ENCODE measurements around the gene SOX12. TPM values are rescaled to one million over a fixed set of nuclear protein-coding genes. Genes with fewer than 3 reads are reported as not detected.
"Not testable (repeated sequence)": the region's sequence is repeated elsewhere in the genome, so short reads cannot be mapped to it uniquely, and the experiment has no call there.

The SOX12 gene
- total RNA-seq, 1 experiment from 2014 or later = 12.7 TPM

- H3K9me3 ChIP-seq (replicated peaks); H3K4me1 ChIP-seq; H3K4me3 ChIP-seq; DNase-seq; H3K27me3 ChIP-seq; H3K36me3 ChIP-seq; H3K27ac ChIP-seq: not testable (repeated sequence)
Observed at GRCh38 chr20:372543-373082, 47.3 kb downstream of the SOX12 start.

- no peaks in the 10 kb centered on the region for H3K27me3 ChIP-seq
- no peaks in the 10 kb centered on the region for H3K9me3 ChIP-seq (replicated peaks)
- peak; percentile 64 to 73 for DNase-seq
- no peak overlapping the region for H3K27ac ChIP-seq
- no peaks in the 10 kb centered on the region for H3K4me1 ChIP-seq
- no peaks in the 10 kb centered on the region for H3K36me3 ChIP-seq
- H3K4me3 ChIP-seq = no peak overlapping the region
Observed at GRCh38 chr20:373171-373890, 48.0 kb downstream of the SOX12 start.

GRCh38 chr20:375265-375889 is 50.0 kb downstream of the SOX12 start:
- Histone ChIP-seq H3K4me3 (no peak overlapping the region), H3K27me3 (no peaks in the 10 kb centered on the region), H3K4me1 (no peaks in the 10 kb centered on the region), H3K9me3 (replicated peaks) (no peaks in the 10 kb centered on the region), H3K36me3 (no peaks in the 10 kb centered on the region; the same call in 1 of the 2 replicates), H3K27ac (no peak overlapping the region)
- DNase-seq = no peak

- no peak for DNase-seq
- Histone ChIP-seq H3K27ac (no peak overlapping the region), H3K4me3 (no peak overlapping the region), H3K36me3 (no peaks in the 10 kb centered on the region; the same call in 1 of the 2 replicates), H3K27me3 (no peaks in the 10 kb centered on the region), H3K9me3 (replicated peaks) (no peaks in the 10 kb centered on the region), H3K4me1 (no peaks in the 10 kb centered on the region)
Observed at GRCh38 chr20:376089-376488, 50.7 kb downstream of the SOX12 start.

- Histone ChIP-seq H3K9me3 (replicated peaks) (no peaks in the 10 kb centered on the region), H3K4me3 (no peak overlapping the region), H3K27ac (no peak overlapping the region), H3K4me1 (no peaks in the 10 kb centered on the region), H3K27me3 (no peaks in the 10 kb centered on the region), H3K36me3 (no peaks in the 10 kb centered on the region; the same call in 1 of the 2 replicates)
- peak in 1 of 2 experiments; percentile 52 for DNase-seq
Observed at GRCh38 chr20:376750-377149, 51.4 kb downstream of the SOX12 start.

GRCh38 chr20:377578-377977 is 52.2 kb downstream of the SOX12 start:
- not testable (repeated sequence) for DNase-seq; H3K4me1 ChIP-seq; H3K4me3 ChIP-seq; H3K36me3 ChIP-seq; H3K27ac ChIP-seq; H3K9me3 ChIP-seq (replicated peaks); H3K27me3 ChIP-seq

GRCh38 chr20:378961-379336 is 53.6 kb downstream of the SOX12 start:
- Histone ChIP-seq H3K9me3 (replicated peaks) (no peaks in the 10 kb centered on the region), H3K27ac (no peak overlapping the region), H3K27me3 (no peaks in the 10 kb centered on the region), H3K4me3 (no peak overlapping the region), H3K4me1 (no peaks in the 10 kb centered on the region), H3K36me3 (no peaks in the 10 kb centered on the region; the same call in 1 of the 2 replicates)
- DNase-seq = no peak

Other genes with a start within 250 kb of the SOX12 start
- not detected in 2 replicates for gene DEFB125, start 237.9 kb upstream of the SOX12 start, total RNA-seq (2014; rRNA removed; shearing (Covaris generic))
- gene DEFB126, start 183.0 kb upstream of the SOX12 start, total RNA-seq (2014; rRNA removed; shearing (Covaris generic)) = not detected in 2 replicates
- not detected in 2 replicates for gene DEFB127, start 168.1 kb upstream of the SOX12 start, total RNA-seq (2014; rRNA removed; shearing (Covaris generic))
- not detected in 2 replicates for gene DEFB128, start 135.8 kb upstream of the SOX12 start, total RNA-seq (2014; rRNA removed; shearing (Covaris generic))
- gene DEFB129, start 98.3 kb upstream of the SOX12 start, total RNA-seq (2014; rRNA removed; shearing (Covaris generic)) = not detected in 2 replicates
- gene DEFB132, start 67.8 kb upstream of the SOX12 start, total RNA-seq (2014; rRNA removed; shearing (Covaris generic)) = not detected in 2 replicates
- 1.5 and 2.3 TPM in 2 replicates for gene C20orf96, start 34.8 kb upstream of the SOX12 start, total RNA-seq (2014; rRNA removed; shearing (Covaris generic))
- 44.8 and 46.5 TPM in 2 replicates for gene ZCCHC3, start 28.0 kb upstream of the SOX12 start, total RNA-seq (2014; rRNA removed; shearing (Covaris generic))
- 13.2 and 14.9 TPM in 2 replicates for gene NRSN2, start 21.6 kb downstream of the SOX12 start, total RNA-seq (2014; rRNA removed; shearing (Covaris generic))
- gene TRIB3, start 55.2 kb downstream of the SOX12 start, total RNA-seq (2014; rRNA removed; shearing (Covaris generic)) = 11.3 and 12.4 TPM in 2 replicates
- gene RBCK1, start 82.7 kb downstream of the SOX12 start, total RNA-seq (2014; rRNA removed; shearing (Covaris generic)) = 26.1 and 28.5 TPM in 2 replicates
- gene TBC1D20, start 137.0 kb downstream of the SOX12 start, total RNA-seq (2014; rRNA removed; shearing (Covaris generic)) = 31.8 and 33.0 TPM in 2 replicates
- gene CSNK2A1, start 218.2 kb downstream of the SOX12 start, total RNA-seq (2014; rRNA removed; shearing (Covaris generic)) = 167 and 200 TPM in 2 replicates

Data from SJCRH30 (cell line).